ENCODE results near the gene RASAL3.

Gene RASAL3

GRCh38 chr19:15432629-15433518, 31.5 kb downstream of the RASAL3 start:
- no peak for DNase-seq

- no peak for DNase-seq
Measured at GRCh38 chr19:15432018-15432494, 32.3 kb downstream of the RASAL3 start.

GRCh38 chr19:15431396-15432017, 32.8 kb downstream of the RASAL3 start:
- no peak for DNase-seq

GRCh38 chr19:15430526-15431120, 33.7 kb downstream of the RASAL3 start:
- no peak for DNase-seq

GRCh38 chr19:15429825-15430467, 34.4 kb downstream of the RASAL3 start:
- DNase-seq: no peak

GRCh38 chr19:15428956-15429824, 35.2 kb downstream of the RASAL3 start:
- DNase-seq: no peak

GRCh38 chr19:15427991-15428471, 36.3 kb downstream of the RASAL3 start:
- no peak for DNase-seq

- DNase-seq: no peak
Measured at GRCh38 chr19:15427350-15427700, 37.0 kb downstream of the RASAL3 start.

GRCh38 chr19:15426485-15427349, 37.6 kb downstream of the RASAL3 start:
- DNase-seq: no peak

GRCh38 chr19:15425321-15425950, 38.9 kb downstream of the RASAL3 start:
- DNase-seq: no peak

GRCh38 chr19:15424692-15425272, 39.6 kb downstream of the RASAL3 start:
- no peak for DNase-seq

- no peak for DNase-seq
Measured at GRCh38 chr19:15424121-15424520, 40.2 kb downstream of the RASAL3 start.

- no peak for DNase-seq
Measured at GRCh38 chr19:15423130-15423529, 41.2 kb downstream of the RASAL3 start.

- no peak for DNase-seq
Measured at GRCh38 chr19:15422296-15423075, 41.9 kb downstream of the RASAL3 start.

- DNase-seq: no peak
Measured at GRCh38 chr19:15421721-15422260, 42.6 kb downstream of the RASAL3 start.

- DNase-seq: no peak
Measured at GRCh38 chr19:15421136-15421695, 43.1 kb downstream of the RASAL3 start.

- no peak for DNase-seq
Measured at GRCh38 chr19:15419413-15420025, 44.8 kb downstream of the RASAL3 start.

Measured in SIG-M5 (cell line).